ENCODE data around the gene KCNQ1OT1.

The KCNQ1OT1 gene

DNA sequence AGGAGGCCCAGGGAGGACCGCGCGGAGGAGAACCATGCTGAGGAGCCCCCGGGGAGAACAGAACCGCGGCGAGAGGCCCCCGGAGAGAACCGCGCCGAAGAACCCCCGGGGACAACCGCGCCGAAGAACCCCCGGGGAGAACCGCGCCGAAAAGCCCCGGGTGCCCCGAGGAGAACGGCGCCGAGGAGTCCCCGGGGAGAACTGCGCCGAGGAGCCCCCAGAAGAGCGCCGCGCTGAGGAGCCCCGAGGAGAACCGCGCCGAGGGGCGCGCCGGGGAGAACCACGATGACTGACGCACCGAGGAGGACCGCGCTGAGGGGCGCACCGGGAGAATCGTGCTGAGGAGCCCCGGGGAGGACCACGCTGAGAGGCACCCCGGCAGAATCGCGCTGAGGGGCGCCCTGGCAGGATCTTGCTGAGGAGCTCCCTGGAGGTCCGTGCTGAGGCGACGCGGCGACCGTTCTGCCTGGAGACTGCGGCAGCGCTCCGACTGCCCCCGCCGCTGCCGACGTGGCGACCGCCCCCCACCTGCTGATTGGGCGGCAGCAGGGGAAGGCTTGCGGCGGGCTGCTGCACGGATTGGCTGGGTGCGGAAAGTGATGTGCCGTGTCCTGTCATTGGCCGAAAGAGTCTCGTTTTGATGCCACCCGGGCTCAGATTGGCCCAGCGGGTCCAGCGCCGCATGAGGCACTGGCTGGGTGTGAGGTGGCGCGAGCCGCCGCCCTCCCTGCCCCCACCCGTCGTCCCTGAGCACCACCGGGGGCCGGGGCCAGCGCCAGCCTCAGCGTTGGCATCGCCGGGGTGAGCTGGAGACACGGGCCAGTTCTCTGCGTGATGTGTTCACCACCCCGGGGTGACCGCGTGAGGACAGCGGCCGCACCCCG lies at the start of gene KCNQ1OT1:
TSS of gene KCNQ1OT1 (minus strand) at position 464 of the 884 bp plus-strand sequence.
- DNase-seq (ENCODE audit: low read depth) = peak; percentile 68

DNA sequence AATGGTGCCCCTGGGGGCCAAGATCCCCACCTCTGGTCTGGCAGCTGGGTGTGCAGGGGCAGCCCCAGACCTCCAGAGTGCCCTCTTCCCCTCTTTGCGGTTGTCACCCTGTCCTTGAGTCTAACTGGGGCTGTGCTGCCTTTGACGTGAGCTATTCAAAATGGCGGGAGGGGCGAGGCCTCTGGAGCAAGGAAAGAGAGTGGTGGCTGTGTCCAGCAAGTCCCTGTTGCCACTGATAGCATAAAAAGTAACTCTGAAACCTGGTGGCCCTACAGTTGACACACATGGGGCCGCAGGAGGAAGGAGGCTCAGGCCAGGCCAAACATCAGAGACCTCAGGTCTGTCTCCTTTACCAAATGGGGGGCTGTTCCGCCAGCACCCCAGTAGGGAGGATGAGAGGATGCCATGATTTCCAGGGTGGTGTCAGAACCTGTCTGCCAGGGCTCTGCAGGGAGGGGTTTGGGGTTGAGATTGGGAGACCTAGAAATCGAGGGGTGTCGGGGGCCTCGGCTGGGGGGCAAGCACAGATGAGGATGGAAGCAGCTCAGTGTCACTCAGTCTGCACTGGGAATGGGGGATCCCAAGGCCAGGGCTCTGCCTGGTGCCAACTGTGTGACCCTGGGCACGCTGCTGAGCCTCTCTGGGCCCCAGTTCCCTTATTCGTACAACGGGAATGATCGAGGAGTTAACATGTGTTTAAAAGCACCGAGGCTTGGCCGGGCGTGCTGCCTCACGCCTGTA lies 49.2 kb upstream of the KCNQ1OT1 start:
- no peak for DNase-seq (ENCODE audit: low read depth)

DNA sequence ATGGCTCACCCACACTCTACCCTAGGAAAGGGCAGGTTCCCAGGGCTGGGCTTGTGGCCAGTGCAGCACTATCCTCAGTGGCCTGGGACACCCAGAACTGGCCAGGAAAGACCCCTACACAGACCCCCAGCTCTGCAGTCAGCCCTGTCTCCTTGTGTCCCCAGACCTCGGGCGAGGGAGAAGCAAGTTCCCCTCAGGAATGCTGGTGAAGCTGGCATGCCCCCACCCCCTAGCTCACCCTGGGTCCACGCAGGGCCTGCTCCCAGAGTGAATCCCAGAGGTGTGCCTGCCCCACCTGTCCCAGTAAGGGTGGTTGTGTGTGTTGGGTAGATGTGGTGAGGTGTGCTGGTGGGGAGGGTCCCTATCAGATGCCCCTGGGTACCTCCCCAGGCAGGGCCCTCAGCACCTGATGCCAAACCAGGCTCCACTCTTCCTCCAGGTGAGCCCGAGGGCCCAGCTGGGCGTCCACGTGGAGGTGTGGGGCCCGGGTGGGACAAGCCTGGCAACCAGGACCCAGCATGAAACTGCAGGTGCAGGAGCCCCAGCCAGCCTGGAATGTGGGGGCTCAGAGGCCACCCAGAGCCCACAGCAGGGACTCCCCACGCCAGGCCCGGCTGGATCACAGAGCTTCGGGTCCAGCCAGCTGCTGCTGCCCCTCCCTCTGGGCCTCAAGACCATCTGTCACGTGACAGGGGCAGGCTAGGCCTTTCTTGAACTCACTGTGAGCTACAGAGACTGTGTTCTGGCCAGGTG lies 48.4 kb upstream of the KCNQ1OT1 start:
- DNase-seq (ENCODE audit: low read depth) = no peak

DNA sequence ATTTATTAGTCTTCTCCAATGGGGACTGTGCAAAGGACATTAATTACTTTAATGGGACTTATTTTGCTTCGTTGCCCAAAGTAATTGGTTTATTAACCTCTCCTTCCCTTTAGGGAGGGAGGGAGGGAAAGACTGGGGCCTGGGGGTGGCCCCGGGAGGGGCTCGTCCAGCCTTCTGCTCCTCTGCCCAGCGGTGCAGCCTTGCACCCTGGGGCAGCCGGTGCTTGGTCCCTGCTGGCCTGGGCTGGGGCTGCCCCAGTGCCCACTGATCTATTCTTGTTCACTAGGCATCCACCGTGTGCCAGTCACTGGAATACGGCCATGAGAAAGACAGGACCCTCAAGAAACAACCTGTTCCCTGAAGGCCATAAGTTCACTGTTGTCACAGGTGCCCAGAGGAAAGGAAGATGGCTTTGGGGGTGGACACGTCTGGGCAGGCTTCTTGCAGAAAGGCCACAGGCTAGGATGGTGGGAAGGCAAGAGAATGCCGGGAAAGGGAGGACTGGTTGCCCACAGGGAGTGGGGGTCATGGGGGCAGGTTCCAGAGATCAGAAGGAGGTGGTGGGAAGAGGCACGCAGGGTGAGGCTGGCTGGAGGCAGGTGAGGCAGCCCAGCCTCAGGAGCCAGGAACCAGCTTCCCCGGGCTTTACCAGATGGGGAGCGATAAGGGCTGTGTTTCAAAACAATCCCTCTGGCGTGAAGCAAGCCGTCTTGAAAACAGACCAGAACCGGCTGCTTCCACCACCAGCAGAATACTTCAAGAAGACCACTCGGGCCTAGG lies 47.6 kb upstream of the KCNQ1OT1 start:
- DNase-seq (ENCODE audit: low read depth) = no peak

DNA sequence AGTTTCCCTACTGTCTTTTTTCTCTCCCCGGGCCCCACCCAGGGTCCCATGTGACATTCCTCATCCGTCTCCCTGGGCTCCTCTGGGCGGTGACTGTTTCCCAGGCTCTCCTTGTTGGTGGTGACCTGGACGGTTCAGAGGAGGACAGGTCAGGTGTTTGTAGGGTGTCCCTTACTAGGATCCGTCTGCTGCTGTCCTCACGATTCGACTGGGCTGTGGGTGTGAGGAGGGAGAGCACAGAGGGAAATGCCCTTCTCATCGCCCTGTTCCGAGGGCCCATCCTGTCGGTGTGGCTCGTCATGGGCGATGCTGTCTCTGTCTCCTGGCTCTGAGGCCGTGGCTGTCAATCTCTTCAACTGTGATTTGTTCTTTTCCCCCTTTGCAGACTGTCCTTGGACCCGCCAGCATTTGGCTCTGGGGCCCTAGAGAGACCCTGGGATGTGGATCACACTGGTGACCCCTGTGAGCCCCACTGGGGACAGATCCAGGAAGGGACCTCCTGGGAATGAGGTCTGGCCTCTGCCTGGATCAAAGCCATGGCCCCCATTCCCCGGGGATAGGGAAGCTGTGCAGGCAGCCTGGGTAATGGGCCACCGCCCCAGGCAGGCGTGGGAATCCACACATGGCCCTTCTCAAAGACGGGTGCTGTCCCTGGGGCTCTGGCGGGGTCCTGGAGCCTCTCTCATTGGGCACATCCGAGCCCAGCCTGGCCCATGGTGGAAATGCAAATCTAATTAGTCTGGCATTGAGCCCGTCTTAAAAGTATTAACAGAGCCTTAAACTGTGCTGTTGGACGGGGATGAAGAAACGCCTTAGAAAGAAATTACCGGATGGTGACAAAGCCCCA lies 46.8 kb upstream of the KCNQ1OT1 start:
- no peak for DNase-seq (ENCODE audit: low read depth)

DNA sequence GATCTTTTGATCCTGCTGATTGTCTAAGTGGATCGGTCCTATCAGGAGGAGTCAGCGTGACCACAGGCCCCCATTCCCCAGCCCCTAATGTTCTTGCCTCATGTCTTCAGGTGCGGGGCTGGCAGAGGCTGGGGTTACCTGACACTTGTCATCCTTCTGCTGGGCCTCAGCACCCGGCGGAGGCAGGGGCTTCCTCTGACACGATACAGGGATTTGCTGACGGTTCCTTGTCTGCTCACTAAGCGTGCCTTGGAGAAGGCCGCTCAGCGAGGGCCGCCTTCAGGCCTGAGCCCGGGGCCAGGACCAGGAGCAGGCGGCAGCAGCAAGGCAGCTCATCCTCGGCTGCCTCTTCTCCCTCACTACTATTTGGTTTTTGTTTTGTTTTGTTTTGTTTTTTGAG lies 45.7 kb upstream of the KCNQ1OT1 start:
- no peak for DNase-seq (ENCODE audit: low read depth)

DNA sequence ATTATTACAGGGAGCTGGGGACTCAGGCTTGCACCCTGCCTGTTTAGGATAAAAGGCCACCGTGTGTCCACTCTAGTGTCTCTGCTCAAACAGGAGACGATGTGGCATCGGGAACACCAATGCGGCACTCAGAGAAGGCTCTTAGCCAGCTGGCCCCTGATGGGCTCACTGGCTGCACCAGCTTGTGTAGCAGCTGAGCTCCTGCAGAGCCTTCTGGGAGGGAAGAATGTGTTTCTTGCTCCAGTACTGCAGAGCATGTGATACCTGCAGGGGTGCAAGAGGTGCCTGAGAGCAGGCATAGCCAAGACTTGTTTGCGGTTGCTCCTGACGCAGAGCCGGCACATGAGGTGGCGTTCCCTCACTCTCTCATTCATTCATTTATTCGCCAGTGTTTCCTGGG lies 44.4 kb upstream of the KCNQ1OT1 start:
- DNase-seq (ENCODE audit: low read depth) = no peak

DNA sequence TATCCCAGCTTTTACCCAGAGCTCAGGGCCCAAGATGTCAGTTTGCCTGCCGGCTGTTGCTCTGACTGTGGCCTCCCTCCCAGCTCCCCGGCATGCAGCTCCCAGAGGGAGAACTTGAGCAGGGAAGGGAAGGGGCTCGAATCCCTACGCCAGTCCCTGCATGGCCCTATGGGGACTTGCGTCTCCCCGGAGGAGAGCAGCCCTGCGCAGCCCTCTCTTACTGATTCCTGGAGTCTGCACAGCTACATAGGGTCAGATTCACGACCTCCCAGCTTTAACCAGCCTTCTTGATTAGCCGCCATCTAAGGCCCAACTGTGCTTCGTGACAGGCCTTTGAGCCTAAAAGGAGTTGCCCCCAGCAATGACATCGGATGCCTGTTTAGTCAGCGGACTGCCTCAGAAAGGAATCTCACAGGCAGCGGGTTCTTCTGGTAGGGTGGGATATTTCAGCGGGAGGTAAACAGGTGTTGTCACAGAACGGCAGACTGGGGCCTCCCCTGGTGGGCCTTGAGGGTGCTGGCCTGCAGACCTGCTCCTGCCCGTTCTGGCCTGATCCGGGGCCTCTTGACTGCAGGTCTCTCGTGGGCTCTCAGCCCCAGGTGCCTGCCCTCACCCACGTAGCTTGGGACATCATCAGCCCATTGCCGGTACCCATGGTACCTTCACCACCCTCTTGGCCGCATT lies 43.8 kb upstream of the KCNQ1OT1 start:
- no peak for DNase-seq (ENCODE audit: low read depth)

DNA sequence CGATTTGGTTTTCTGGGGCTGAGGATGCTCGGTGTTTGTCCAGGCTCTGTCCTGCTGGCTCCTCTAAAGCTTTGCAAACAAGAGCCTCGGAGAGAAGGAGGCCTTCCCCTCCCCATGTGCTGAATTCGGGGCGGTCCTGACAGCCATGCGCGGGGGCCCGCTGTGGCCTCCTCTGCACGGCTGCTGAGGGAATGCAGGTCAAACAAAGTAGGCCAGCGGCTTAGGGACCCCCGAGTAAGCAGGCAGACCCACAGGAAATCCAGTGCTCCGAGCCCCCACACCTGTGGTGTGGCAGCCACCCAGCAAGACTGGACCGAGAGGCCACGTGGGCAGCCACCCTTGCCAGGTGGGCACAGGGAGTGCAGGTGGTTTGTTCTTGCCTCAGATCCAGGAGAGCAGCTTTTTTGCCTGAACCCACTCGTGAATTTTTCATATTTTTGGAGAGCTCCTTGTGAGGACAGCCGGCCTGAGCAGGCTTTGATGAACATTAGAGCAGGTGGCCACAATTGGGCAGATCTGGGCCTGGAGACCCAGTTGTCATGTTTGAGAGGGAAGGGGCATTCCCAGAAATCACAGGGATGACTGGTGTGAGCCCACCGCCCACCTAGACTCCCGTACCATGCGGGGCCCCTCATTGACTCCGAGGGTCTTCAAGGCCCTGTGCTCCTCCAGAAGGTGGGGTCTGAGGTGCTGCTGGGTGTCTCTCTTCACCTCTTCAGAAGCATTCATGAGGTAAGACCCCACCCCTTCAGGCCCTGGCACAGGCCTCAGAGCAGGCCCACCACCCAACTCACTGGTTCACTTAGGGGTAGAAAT lies 43.0 kb upstream of the KCNQ1OT1 start:
- no peak for DNase-seq (ENCODE audit: low read depth)

DNA sequence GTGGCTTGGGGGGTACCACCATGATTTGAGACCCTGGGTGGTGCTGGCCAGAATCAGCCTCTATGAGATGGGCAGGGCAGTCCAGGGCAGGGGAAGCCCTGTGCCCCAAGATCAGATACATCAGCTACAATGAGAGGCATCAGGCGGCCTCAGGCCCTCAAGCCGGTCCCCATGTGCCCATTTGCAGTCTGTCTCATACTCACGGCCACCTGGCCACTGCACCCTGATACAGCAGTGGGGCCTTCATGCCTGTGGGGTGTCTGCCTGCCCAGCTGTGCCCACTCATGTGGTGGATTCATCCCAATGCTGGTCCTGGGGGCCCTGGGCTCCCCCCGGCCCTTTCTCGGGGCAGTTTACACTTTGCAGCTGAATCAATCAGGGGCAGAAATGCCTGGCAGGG lies 42.4 kb upstream of the KCNQ1OT1 start:
- no peak for DNase-seq (ENCODE audit: low read depth)

DNA sequence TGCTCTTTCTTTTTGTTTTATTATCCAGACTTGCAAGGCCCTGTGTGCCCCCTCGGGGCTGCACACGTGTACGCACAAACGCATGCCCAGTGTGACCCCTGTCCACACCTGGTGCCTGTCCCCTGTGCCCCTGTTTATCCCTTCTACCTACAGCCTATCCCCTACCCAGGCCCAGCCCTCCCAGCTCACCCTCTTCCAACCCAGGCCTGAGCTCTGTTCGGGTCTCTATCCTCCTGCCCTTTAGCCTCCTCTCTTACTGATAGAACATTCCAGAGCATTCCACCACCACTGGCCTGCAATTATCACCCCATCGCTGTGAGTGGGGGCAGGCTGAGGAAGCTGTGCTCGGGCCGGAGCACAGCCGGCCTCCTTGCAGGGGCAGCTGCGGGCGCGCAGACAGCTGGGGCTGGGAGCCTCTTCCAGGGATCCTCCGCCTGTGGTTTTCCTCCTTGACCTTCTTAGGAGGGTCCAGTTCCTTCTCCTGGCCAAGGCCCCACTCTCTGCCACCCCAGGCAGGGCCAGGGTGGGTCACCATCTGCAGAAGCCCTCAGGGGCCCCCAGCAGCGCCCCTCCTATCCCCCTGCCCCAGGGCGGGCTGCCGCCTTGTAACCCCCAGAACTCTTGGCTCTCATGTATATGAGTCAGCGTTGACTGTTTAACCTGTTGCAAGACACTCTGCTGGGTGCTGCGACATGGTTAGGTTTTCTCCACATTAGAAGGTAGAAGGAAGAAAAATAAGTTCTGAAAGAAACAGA lies 41.8 kb upstream of the KCNQ1OT1 start:
- DNase-seq (ENCODE audit: low read depth) = no peak

DNA sequence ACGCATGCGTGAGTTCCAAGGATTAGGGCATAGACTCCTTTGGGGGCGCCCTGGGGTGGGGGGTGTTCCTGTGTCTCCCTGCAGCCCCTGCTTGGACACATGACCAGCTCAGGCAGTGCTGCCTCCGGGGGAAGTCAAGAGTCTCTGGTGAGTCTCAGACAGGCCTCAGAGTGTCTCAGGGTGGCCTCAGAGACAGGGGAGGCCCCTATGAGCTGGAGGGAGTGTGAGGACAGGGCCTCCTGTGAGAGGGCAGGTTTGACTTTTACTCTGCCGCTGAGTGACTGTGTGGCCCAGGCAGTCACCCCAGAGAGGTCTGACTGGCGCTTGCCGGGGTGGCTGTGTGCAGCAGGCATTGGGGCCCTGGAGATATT lies 41.2 kb upstream of the KCNQ1OT1 start:
- no peak for DNase-seq (ENCODE audit: low read depth)

DNA sequence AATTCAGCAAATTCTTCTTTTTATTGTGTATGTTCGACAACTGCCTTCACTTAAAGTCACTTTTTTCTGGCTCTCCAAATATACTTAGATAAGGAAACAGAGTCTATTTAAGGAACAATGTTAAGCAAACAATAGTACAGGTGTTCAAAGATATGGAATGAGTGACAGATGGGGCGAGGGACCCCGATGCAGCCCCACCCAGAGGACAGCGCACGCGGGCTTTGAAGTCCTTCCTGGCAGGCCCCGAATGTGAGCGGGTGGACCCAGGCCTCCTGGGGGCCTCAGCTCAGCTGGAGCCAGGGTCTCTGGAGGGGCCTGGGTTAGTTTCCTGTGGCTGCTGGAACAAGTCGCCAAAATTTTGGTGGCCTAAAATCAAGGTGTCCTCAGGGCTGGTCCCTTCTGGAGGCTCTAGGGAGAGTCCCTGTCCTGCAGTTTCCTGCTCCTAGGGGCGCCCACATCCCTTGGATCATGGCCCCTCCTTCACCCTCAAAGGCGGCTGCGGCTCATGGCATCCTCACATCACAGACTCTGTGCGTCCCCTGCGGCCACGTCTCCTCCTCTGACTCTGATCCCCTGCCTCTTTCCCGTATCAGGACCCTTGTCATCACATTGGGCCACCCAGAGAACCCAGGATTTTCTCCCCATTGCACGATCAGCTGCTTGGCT lies 40.6 kb upstream of the KCNQ1OT1 start:
- no peak for DNase-seq (ENCODE audit: low read depth)

DNA sequence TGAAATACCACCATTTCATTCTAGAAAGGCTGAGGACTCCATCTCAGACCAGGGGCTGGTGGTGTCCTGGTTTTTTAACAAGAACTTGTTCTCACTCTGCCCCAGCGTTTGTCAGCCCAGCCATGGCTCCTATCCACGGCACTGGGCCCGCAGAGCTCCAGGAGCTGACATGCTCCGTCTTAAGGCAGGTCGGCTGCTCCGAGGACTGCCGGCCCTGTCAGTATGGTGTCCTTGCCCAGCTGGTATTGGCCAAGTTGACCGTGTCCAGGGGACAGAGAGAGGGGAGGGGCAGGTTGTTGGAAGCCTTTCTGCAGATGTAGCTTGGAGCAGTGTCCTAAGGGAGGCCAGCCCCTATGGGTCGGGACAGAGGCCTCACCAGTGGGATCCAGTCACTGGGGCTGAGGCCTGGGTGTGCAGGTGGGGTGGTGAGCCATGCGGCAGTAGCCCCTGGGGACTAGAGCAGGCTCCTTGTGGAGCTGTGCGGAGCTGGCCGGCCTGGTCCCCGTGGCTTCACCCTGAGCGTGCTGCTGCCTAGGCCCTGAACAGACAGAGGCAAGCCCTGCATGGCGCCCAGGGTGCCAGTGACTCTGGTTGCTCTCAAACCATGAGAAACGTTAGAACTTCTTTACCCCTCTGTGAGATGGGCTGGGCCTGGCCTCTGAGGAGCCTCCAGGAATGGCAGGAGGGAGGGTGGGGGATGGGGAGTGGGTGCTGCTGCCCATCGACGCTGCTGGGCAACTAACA lies 39.9 kb upstream of the KCNQ1OT1 start:
- DNase-seq (ENCODE audit: low read depth) = no peak

DNA sequence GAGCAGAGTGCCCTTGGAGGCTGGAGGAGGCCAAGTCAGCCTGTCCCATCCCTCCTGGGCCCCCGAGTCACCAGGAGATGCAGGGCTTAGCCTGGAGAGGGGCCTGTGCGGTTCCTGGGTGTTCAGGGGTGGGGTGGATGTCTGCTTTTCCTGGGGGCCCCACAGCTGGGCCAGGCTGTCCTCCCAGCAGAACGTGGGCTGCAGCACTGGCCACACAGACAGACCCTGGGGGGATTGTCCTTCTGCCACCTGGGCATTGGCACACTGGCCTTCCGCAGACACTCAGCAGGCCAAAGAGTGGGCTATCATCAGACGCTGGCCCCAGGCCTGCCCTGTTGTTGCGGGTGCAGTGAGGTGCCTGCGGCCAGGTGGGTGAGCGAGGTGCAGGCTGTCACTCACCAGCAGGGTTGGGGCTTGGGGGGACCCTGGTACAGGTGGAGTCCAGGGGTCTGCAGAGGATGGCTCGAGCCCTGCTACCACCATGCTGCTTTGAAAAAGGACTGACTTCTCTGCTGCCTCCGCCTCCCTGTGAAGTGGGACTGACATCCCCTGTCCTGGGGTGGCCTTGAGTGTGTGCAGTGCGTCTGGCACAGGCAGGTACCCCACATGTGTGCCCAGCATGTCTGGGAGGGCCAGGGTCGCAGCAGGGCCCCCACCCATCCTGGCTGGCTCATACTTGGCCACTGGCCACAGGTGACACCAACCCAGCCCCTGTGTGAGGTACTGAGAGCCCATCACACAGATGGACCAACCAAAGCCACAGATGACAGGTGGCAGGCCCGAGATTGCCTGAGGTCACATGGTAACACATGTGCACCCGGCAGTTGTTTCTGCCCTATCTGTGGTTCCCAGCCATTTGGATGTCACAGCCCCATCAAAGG lies 39.0 kb upstream of the KCNQ1OT1 start:
- no peak for DNase-seq (ENCODE audit: low read depth)

DNA sequence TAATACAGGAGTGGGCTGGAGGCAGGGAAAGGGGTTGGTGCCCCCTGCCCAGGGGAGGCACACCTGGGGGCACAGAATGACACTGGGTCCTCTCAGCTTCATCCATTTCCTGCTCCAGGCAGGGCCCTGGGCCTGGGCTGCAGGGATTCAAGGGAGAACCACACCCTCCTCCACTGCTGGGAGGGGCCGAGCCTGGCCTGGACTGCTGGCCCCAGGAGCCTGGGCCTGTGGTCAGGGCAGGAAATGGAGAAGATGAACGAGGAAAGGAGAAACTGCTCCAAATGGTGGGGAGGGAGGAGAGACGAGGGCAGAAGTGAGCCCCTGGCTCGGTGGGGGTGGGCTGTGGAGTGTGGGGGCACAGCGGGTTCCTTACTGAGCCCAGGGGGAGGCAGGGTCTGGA lies 38.1 kb upstream of the KCNQ1OT1 start:
- no peak for DNase-seq (ENCODE audit: low read depth)

DNA sequence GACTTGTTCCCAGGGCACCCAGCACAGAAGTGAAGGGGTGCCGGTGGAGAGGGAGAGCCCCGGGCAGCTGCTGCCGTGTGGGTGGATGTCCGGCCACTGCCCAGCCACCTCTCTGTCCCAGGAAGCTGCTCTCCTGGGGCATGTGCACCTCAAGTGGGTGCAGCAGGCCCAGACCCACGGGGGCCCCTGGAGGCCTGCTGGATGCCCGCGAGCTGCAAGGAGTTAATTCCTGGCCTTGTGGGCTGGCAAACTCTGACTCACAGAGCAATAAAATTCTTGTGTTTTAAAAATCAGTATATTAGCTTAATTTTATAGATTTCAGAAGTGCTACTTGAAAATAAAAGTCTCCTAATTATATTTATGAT lies 37.4 kb upstream of the KCNQ1OT1 start:
- DNase-seq (ENCODE audit: low read depth) = no peak
